Measurements from ENCODE around the gene RASAL2. TPM values are rescaled to one million over a fixed set of nuclear protein-coding genes. Genes with fewer than 3 reads are reported as not detected.

RASAL2 gene
- total and polyA plus RNA-seq, 4 donors = 21.6 to 32.6 (median 28.7) TPM

GRCh38 chr1:178277793-178278530 lies 184.1 kb downstream of the RASAL2 start:
- DNase-seq (ENCODE audit: low read depth in 4 of 6, low spot score in 6 of 6) = no peak
- Histone ChIP-seq H3K27me3 (ENCODE audit: control insufficient read depth, insufficient read depth, low read length) (no peaks in the 10 kb centered on the region), H3K27ac (ENCODE audit: low read depth, low read length) (no peak overlapping the region), H3K36me3 (ENCODE audit: control insufficient read depth, insufficient read depth, low read length) (no peaks in the 10 kb centered on the region), H3K9me3 (ENCODE audit: control insufficient read depth, insufficient read depth, low read length) (no peaks in the 10 kb centered on the region), H3K4me1 (ENCODE audit: control insufficient read depth, insufficient read depth, low read length) (no peaks in the 10 kb centered on the region), H3K4me3 (ENCODE audit: low read depth, low read length) (no peak overlapping the region)
- 96% methylated on average over 3 of the region's 4 CpGs for WGBS (ENCODE audit: insufficient coverage)

DNA sequence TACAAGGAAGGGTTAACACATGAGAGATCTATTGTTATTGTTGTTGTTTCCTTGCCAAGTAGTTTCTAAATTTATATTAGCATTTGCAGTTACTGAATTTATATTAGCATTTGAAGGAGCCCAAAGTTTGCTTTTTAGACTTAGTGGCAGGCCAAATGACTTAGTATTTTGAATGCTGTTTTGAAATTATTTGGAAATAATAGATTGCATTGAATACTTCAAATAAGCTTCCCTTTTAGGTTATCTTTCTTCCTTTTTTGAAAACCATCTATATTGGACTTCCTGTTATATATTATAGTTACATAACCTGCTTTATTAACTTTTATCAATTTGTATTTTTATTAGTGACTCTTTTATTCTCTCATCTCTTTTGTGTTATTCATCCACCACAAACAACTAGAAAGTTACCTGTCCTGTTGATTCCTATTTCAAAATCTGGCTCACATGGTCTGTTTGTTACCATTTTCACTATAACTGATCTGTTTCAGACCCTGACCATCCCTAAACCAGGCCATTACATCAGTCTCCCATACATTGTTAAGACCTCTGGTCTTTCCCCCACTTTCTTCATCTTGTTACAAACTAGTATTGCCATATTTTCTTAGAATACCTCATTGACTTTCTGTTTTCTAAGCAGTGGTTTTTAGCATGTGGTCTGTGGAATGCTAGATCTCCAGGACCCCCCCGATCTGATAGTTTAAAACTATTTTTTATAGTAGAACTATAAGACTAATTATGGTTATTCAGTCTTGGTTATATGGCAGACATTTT lies 185.2 kb downstream of the RASAL2 start:
- no peak for DNase-seq (ENCODE audit: low read depth in 4 of 6, low spot score in 6 of 6)
- Histone ChIP-seq H3K36me3 (ENCODE audit: control insufficient read depth, insufficient read depth, low read length) (no peaks in the 10 kb centered on the region), H3K27me3 (ENCODE audit: control insufficient read depth, insufficient read depth, low read length) (no peaks in the 10 kb centered on the region), H3K27ac (ENCODE audit: low read depth, low read length) (no peak overlapping the region), H3K4me3 (ENCODE audit: low read depth, low read length) (no peak overlapping the region), H3K9me3 (ENCODE audit: control insufficient read depth, insufficient read depth, low read length) (no peaks in the 10 kb centered on the region), H3K4me1 (ENCODE audit: control insufficient read depth, insufficient read depth, low read length) (peaks cover 3% of the 10 kb centered on the region)
- WGBS (ENCODE audit: insufficient coverage) = no CpG with 5 or more reads among the region's 1 CpG

DNA sequence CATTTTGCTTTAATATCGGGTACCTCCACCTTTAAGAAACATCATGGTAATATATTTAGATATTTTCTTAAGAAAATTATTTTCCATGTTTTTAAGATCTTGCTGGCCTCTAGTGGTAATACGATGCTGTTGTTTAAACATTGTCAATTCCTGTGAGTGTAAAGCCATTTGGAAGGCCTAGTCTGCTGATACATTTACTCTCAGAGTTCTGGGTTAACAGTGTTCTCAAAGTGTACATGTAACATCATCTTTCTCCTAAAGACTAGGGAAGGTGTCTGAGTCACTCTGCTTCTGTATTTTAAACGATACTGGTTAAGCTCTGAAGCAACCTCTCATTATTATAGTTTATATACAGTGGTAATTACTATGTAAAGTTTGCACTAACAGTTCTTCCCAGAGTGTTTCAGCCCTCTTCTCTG lies 189.1 kb downstream of the RASAL2 start:
- Histone ChIP-seq H3K27me3 (ENCODE audit: control insufficient read depth, insufficient read depth, low read length) (no peaks in the 10 kb centered on the region), H3K4me1 (ENCODE audit: control insufficient read depth, insufficient read depth, low read length) (peaks cover 3% of the 10 kb centered on the region), H3K4me3 (ENCODE audit: low read depth, low read length) (no peak overlapping the region), H3K9me3 (ENCODE audit: control insufficient read depth, insufficient read depth, low read length) (no peaks in the 10 kb centered on the region), H3K36me3 (ENCODE audit: control insufficient read depth, insufficient read depth, low read length) (no peaks in the 10 kb centered on the region), H3K27ac (ENCODE audit: low read depth, low read length) (no peak overlapping the region)
- no CpG with 5 or more reads among the region's 3 CpGs for WGBS (ENCODE audit: insufficient coverage)
- peak in 2 of 6 donors; percentile 60 to 76 for DNase-seq (ENCODE audit: low read depth in 4 of 6, low spot score in 6 of 6)

DNA sequence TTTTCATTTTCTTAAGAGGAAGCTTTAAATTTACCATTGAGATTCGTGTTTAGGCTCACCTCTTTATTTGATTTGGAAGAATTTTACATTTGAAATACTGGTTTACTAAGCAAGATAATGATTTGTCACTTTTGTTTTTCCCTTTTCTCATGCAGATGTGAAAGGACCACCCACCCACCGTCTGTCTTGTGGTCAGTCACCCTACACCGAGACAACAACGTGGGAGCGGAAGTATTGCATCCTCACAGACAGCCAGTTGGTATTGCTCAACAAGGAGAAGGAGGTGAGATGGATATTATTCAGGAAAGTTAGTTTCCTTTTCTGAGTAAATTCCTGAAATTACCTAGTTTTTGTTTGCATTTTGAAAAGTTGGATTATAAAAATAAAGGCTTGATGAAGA lies 189.5 kb downstream of the RASAL2 start:
- no peaks in the 10 kb centered on the region for H3K9me3 ChIP-seq (ENCODE audit: control insufficient read depth, insufficient read depth, low read length)
- no peak for DNase-seq (ENCODE audit: low read depth in 4 of 6, low spot score in 6 of 6)
- no peaks in the 10 kb centered on the region for H3K27me3 ChIP-seq (ENCODE audit: control insufficient read depth, insufficient read depth, low read length)
- peaks cover 3% of the 10 kb centered on the region for H3K4me1 ChIP-seq (ENCODE audit: control insufficient read depth, insufficient read depth, low read length)
- WGBS (ENCODE audit: insufficient coverage) = no CpG with 5 or more reads among the region's 5 CpGs
- no peak overlapping the region for H3K4me3 ChIP-seq (ENCODE audit: low read depth, low read length)
- no peaks in the 10 kb centered on the region for H3K36me3 ChIP-seq (ENCODE audit: control insufficient read depth, insufficient read depth, low read length)
- no peak overlapping the region for H3K27ac ChIP-seq (ENCODE audit: low read depth, low read length)

GRCh38 chr1:178284058-178284457 lies 190.2 kb downstream of the RASAL2 start:
- H3K27ac ChIP-seq (ENCODE audit: low read depth, low read length) = no peak overlapping the region

DNA sequence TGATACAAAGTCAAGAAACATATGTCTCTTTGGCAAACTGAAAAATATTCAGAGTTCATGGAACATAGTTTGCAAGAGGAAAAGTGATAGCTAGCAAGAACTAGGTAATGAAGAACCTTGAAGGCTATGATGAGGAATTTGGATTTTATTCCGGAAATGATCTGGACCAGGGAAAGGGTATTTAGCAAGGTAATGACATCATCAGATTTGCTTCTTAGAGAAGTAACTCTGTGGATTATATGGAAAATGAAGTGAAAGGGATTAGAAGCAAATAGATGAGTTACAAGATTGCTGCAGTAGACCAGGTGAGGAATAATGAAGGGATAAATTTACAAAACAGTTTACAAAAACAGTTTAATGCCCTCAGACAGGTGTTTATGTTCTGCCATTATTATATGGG lies 197.3 kb downstream of the RASAL2 start:
- Histone ChIP-seq H3K4me3 (ENCODE audit: low read depth, low read length) (no peak overlapping the region), H3K9me3 (ENCODE audit: control insufficient read depth, insufficient read depth, low read length) (no peaks in the 10 kb centered on the region), H3K27ac (ENCODE audit: low read depth, low read length) (no peak overlapping the region), H3K36me3 (ENCODE audit: control insufficient read depth, insufficient read depth, low read length) (no peaks in the 10 kb centered on the region), H3K4me1 (ENCODE audit: control insufficient read depth, insufficient read depth, low read length) (no peaks in the 10 kb centered on the region), H3K27me3 (ENCODE audit: control insufficient read depth, insufficient read depth, low read length) (no peaks in the 10 kb centered on the region)
- DNase-seq (ENCODE audit: low read depth in 4 of 6, low spot score in 6 of 6) = no peak
- WGBS (ENCODE audit: insufficient coverage) = 95% methylated on average over 1 of the region's 1 CpG

More at GRCh38 chr1:178284058-178284457, 190.2 kb downstream of the RASAL2 start:
- H3K9me3 ChIP-seq (ENCODE audit: control insufficient read depth, insufficient read depth, low read length) = no peaks in the 10 kb centered on the region
- H3K27me3 ChIP-seq (ENCODE audit: control insufficient read depth, insufficient read depth, low read length) = no peaks in the 10 kb centered on the region
- no peaks in the 10 kb centered on the region for H3K36me3 ChIP-seq (ENCODE audit: control insufficient read depth, insufficient read depth, low read length)
- WGBS (ENCODE audit: insufficient coverage) = 42% methylated on average over 2 of the region's 3 CpGs
- H3K4me3 ChIP-seq (ENCODE audit: low read depth, low read length) = no peak overlapping the region
- peak in 2 of 6 donors; percentile 17 to 47 for DNase-seq (ENCODE audit: low read depth in 4 of 6, low spot score in 6 of 6)
- peaks cover 3% of the 10 kb centered on the region for H3K4me1 ChIP-seq (ENCODE audit: control insufficient read depth, insufficient read depth, low read length)

DNA sequence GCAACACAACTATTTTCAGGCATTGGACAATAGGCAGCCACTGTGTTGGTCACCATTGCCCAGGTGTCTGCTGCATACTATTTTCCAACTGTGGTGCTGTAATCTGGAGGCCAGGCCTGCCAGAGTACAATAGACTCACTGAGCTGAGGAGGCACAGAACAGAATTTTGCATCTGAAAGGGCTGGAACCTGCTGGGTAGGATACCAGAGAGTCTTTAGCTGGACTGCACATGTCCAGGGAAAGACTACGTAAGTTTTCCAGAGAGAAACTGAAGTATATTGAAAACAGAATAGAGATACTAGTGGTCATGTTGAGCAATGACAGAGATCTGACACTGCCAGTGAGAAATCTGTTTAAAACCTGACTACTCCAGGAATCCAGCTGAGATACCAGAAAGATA lies 200.8 kb downstream of the RASAL2 start:
- WGBS (ENCODE audit: insufficient coverage) = 80% methylated on average over 1 of the region's 1 CpG
- Histone ChIP-seq H3K4me3 (ENCODE audit: low read depth, low read length) (no peak overlapping the region), H3K4me1 (ENCODE audit: control insufficient read depth, insufficient read depth, low read length) (no peaks in the 10 kb centered on the region), H3K27ac (ENCODE audit: low read depth, low read length) (no peak overlapping the region), H3K9me3 (ENCODE audit: control insufficient read depth, insufficient read depth, low read length) (no peaks in the 10 kb centered on the region), H3K27me3 (ENCODE audit: control insufficient read depth, insufficient read depth, low read length) (no peaks in the 10 kb centered on the region), H3K36me3 (ENCODE audit: control insufficient read depth, insufficient read depth, low read length) (no peaks in the 10 kb centered on the region)
- no peak for DNase-seq (ENCODE audit: low read depth in 4 of 6, low spot score in 6 of 6)

GRCh38 chr1:178300352-178300699 lies 206.4 kb downstream of the RASAL2 start:
- Histone ChIP-seq H3K9me3 (ENCODE audit: control insufficient read depth, insufficient read depth, low read length) (no peaks in the 10 kb centered on the region), H3K27me3 (ENCODE audit: control insufficient read depth, insufficient read depth, low read length) (no peaks in the 10 kb centered on the region), H3K4me1 (ENCODE audit: control insufficient read depth, insufficient read depth, low read length) (no peaks in the 10 kb centered on the region), H3K4me3 (ENCODE audit: low read depth, low read length) (no peak overlapping the region), H3K36me3 (ENCODE audit: control insufficient read depth, insufficient read depth, low read length) (no peaks in the 10 kb centered on the region), H3K27ac (ENCODE audit: low read depth, low read length) (no peak overlapping the region)
- no peak for DNase-seq (ENCODE audit: low read depth in 4 of 6, low spot score in 6 of 6)

DNA sequence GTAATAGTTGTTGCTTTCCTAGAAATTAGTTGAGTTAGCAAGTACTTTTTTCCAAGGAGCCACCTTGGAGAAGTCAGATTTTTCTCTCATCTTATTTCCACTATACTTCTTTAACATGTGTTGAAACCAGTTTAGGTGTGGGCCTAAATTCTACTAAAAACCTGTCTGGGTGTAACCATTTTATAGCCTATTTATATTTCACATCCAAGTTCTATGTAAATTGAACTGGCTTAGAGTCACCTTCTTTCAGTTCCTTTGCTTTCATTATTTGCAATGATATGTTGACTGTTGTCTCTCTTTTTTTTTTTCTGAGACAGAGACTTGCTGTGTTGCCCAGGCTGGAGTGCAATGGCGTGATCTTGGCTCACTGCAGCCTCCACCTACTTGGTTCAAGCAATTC lies 207.2 kb downstream of the RASAL2 start:
- no peak for DNase-seq (ENCODE audit: low read depth in 4 of 6, low spot score in 6 of 6)
- no peaks in the 10 kb centered on the region for H3K9me3 ChIP-seq (ENCODE audit: control insufficient read depth, insufficient read depth, low read length)
- H3K4me1 ChIP-seq (ENCODE audit: control insufficient read depth, insufficient read depth, low read length) = no peaks in the 10 kb centered on the region
- no peak overlapping the region for H3K4me3 ChIP-seq (ENCODE audit: low read depth, low read length)
- H3K36me3 ChIP-seq (ENCODE audit: control insufficient read depth, insufficient read depth, low read length) = no peaks in the 10 kb centered on the region
- no peaks in the 10 kb centered on the region for H3K27me3 ChIP-seq (ENCODE audit: control insufficient read depth, insufficient read depth, low read length)
- no peak overlapping the region for H3K27ac ChIP-seq (ENCODE audit: low read depth, low read length)
- WGBS (ENCODE audit: insufficient coverage) = no CpG with 5 or more reads among the region's 1 CpG

DNA sequence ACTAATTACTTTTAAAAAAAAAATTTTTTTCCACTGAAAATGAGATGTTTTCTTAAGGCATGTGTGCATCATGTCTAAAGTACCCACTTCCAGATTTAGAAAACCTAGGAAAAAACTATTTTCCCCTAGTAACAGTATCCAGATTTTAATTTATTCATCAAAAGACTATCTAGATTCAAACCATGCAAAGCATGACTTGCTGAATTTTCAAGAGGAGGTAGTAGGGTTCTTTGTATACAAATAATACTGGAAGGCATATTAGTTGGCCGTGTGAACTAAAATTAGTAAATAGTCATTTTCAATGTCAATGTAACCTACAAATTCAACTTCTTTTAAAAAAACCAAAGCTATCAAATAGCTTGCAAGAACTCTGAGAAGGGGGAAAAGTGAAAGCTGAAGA lies 213.4 kb downstream of the RASAL2 start:
- Histone ChIP-seq H3K27ac (ENCODE audit: low read depth, low read length) (no peak overlapping the region), H3K27me3 (ENCODE audit: control insufficient read depth, insufficient read depth, low read length) (no peaks in the 10 kb centered on the region), H3K4me3 (ENCODE audit: low read depth, low read length) (no peak overlapping the region), H3K4me1 (ENCODE audit: control insufficient read depth, insufficient read depth, low read length) (no peaks in the 10 kb centered on the region), H3K9me3 (ENCODE audit: control insufficient read depth, insufficient read depth, low read length) (no peaks in the 10 kb centered on the region), H3K36me3 (ENCODE audit: control insufficient read depth, insufficient read depth, low read length) (no peaks in the 10 kb centered on the region)
- WGBS (ENCODE audit: insufficient coverage) = no CpG with 5 or more reads among the region's 1 CpG
- no peak for DNase-seq (ENCODE audit: low read depth in 4 of 6, low spot score in 6 of 6)

Measured in spinal cord (tissue), 10 donors.